H1 (cell line): ENCODE data around the gene DNMT1. TPM values are rescaled to one million over a fixed set of nuclear protein-coding genes. Genes with fewer than 3 reads are reported as not detected.

Experiments used
- CTCF ChIA-PET: fragments of 300-600 bp; sonication (Branson Sonifier 250); formaldehyde crosslinking; loops from one replicate; lab custom pipeline; 2021; ENCODE audit not compliant: partially characterized antibody; lab: Charles Lee
- POLR2A ChIA-PET: fragments of 300-600 bp; sonication (Branson Sonifier 250); formaldehyde crosslinking; loops from one replicate; lab custom pipeline; 2021; ENCODE audit warnings: inconsistent platforms; ENCODE audit not compliant: partially characterized antibody; lab: Charles Lee
- DNase-seq, 2 experiments: peaks; one replicate each; pipeline versions ENCODE4 v3.0.0 to v3.0.0-alpha.2; 2010 to 2022; ENCODE audit warnings: low spot score in 2 of 2, low read depth in 1 of 2, mixed read lengths in 1 of 2
- FAIRE-seq: peaks from 2 replicates; lab custom pipeline; 2011; peaks lifted over from hg19 to GRCh38; lab: Jason Lieb, UNC
- H2AFZ ChIP-seq: 2 replicates; pipeline ENCODE4 v1.8.1; 2012; ENCODE audit warnings: low read length, inconsistent platforms
- H2AK5ac ChIP-seq: 2 replicates; pipeline ENCODE4 v1.6.1; 2013; ENCODE audit warnings: low read depth, low read length
- H2BK120ac ChIP-seq: replicated peaks from 2 replicates; pipeline ENCODE3; 2013; ENCODE audit warnings: low read depth, low read length, inconsistent platforms
- H2BK12ac ChIP-seq: 2 replicates; pipeline ENCODE4 v1.6.1; 2013; ENCODE audit warnings: low read depth, low read length
- H2BK15ac ChIP-seq: 2 replicates; pipeline ENCODE4 v1.6.1; 2013; ENCODE audit warnings: low read length
- H2BK20ac ChIP-seq: 2 replicates; pipeline ENCODE4 v1.6.1; 2013; ENCODE audit warnings: low read length
- H2BK5ac ChIP-seq: 2 replicates; pipeline ENCODE4 v1.6.1; 2013; ENCODE audit warnings: low read depth, low read length
- H3K14ac ChIP-seq: 2 replicates; pipeline ENCODE4 v1.6.1; 2013; ENCODE audit warnings: inconsistent platforms; ENCODE audit not compliant: insufficient read length
- H3K18ac ChIP-seq: 2 replicates; pipeline ENCODE4 v1.6.1; 2013; ENCODE audit warnings: low read length; ENCODE audit errors: extremely low read depth
- H3K23ac ChIP-seq: 2 replicates; pipeline ENCODE4 v1.6.1; 2013; ENCODE audit warnings: inconsistent platforms; ENCODE audit not compliant: insufficient read length
- H3K23me2 ChIP-seq: 2 replicates; pipeline ENCODE4 v1.6.1; 2013; ENCODE audit warnings: low read depth, low read length
- H3K27ac ChIP-seq: 2 replicates; pipeline ENCODE4 v1.6.1; 2011; ENCODE audit warnings: low read depth, low read length, inconsistent platforms
- H3K27me3 ChIP-seq, 4 experiments: replicated peaks in 1 of 4; 1 replicate in 1 of 4; 2 replicates in 3 of 4; pipeline versions ENCODE4 v1.6.1 to v1.8.1; 2011 to 2013; ENCODE audit warnings: low read length in 3 of 4, mild to moderate bottlenecking in 3 of 4, inconsistent platforms in 2 of 4, mixed read lengths in 2 of 4, moderate library complexity in 1 of 4; ENCODE audit not compliant: control insufficient read depth in 3 of 4, insufficient read depth in 3 of 4; ENCODE audit errors: extremely low read depth in 1 of 4
- H3K36me3 ChIP-seq, 4 experiments: 2 replicates each; pipeline versions ENCODE4 v1.6.1 to v1.8.1; 2011 to 2013; ENCODE audit warnings: mild to moderate bottlenecking in 4 of 4, low read length in 3 of 4, moderate library complexity in 2 of 4, control low read depth in 1 of 4, inconsistent platforms in 1 of 4; ENCODE audit not compliant: insufficient read depth in 4 of 4, control insufficient read depth in 2 of 4
- H3K4ac ChIP-seq: replicated peaks from 2 replicates; pipeline ENCODE3; 2013; ENCODE audit warnings: low read length, low read depth, mixed read lengths, inconsistent platforms; ENCODE audit not compliant: insufficient read length
- H3K4me1 ChIP-seq, 4 experiments: replicated peaks in 1 of 4; 1 replicate in 1 of 4; 2 replicates in 3 of 4; pipeline versions ENCODE4 v1.6.1 to v1.8.1; 2011 to 2013; ENCODE audit warnings: low read length in 3 of 4, inconsistent platforms in 2 of 4, mixed read lengths in 1 of 4; ENCODE audit not compliant: insufficient read depth in 4 of 4, control insufficient read depth in 3 of 4
- H3K4me2 ChIP-seq, 2 experiments: 2 replicates each; pipeline versions ENCODE4 v1.6.1 to v1.8.1; 2011 to 2013; ENCODE audit warnings: low read depth in 2 of 2, low read length in 2 of 2, control low read depth in 1 of 2, inconsistent platforms in 1 of 2, mild to moderate bottlenecking in 1 of 2; ENCODE audit not compliant: insufficient read depth in 1 of 2
- H3K4me3 ChIP-seq, 4 experiments: fragments of 200-600, 300-600 bp in 1 of 4; sonication (generic), shearing (Covaris generic), sonication (Bioruptor Twin) in 1 of 4; 2 replicates each; pipeline versions ENCODE4 v1.5.1 to v1.8.1; 2011 to 2016; ENCODE audit warnings: low read length in 4 of 4, low read depth in 3 of 4, control low read depth in 2 of 4, inconsistent platforms in 2 of 4, mild to moderate bottlenecking in 2 of 4, mixed read lengths in 1 of 4, moderate library complexity in 1 of 4; ENCODE audit not compliant: insufficient read depth in 2 of 4; ENCODE audit errors: extremely low read depth in 1 of 4
- H3K56ac ChIP-seq: replicated peaks from 2 replicates; pipeline ENCODE3; 2013; ENCODE audit warnings: low read depth, mild to moderate bottlenecking, mixed read lengths, low read length, inconsistent platforms; ENCODE audit not compliant: insufficient read length
- H3K79me1 ChIP-seq: 2 replicates; pipeline ENCODE4 v1.6.1; 2013; ENCODE audit warnings: low read depth, low read length, control low read depth
- H3K79me2 ChIP-seq, 2 experiments: 2 replicates each; pipeline versions ENCODE4 v1.6.1 to v1.8.1; 2012 to 2013; ENCODE audit warnings: low read length in 2 of 2, mild to moderate bottlenecking in 2 of 2, inconsistent platforms in 1 of 2; ENCODE audit not compliant: insufficient read depth in 2 of 2, control insufficient read depth in 1 of 2
- H3K9ac ChIP-seq, 4 experiments: replicated peaks in 1 of 4; 1 replicate in 1 of 4; 2 replicates in 3 of 4; pipeline versions ENCODE4 v1.6.1 to v1.8.1; 2011 to 2013; ENCODE audit warnings: low read depth in 3 of 4, low read length in 3 of 4, control low read depth in 2 of 4, mild to moderate bottlenecking in 2 of 4, moderate library complexity in 2 of 4, inconsistent platforms in 1 of 4; ENCODE audit errors: extremely low read depth in 1 of 4
- H3K9me3 ChIP-seq, 2 experiments: 2 replicates each; pipeline versions ENCODE4 v1.6.1 to v1.8.1; 2012 to 2013; ENCODE audit warnings: mild to moderate bottlenecking in 2 of 2, moderate library complexity in 2 of 2, control low read depth in 1 of 2, inconsistent platforms in 1 of 2, low read depth in 1 of 2, low read length in 1 of 2, mixed read lengths in 1 of 2; ENCODE audit not compliant: insufficient read depth in 2 of 2
- H4K20me1 ChIP-seq, 2 experiments: replicated peaks in 1 of 2; 2 replicates each; pipeline versions ENCODE3 to v1.8.1; 2011 to 2013; ENCODE audit warnings: inconsistent platforms in 2 of 2, low read length in 2 of 2, mild to moderate bottlenecking in 1 of 2; ENCODE audit not compliant: insufficient read depth in 2 of 2, control insufficient read depth in 1 of 2
- H4K5ac ChIP-seq: 2 replicates; pipeline ENCODE4 v1.6.1; 2013; ENCODE audit warnings: low read length, low read depth, mixed read lengths, inconsistent platforms; ENCODE audit not compliant: insufficient read length
- H4K8ac ChIP-seq: 2 replicates; pipeline ENCODE4 v1.8.0; 2013; ENCODE audit warnings: mild to moderate bottlenecking, moderate library complexity, low read length, inconsistent platforms; ENCODE audit not compliant: insufficient read depth; ENCODE audit errors: extremely low read depth
- H4K91ac ChIP-seq: replicated peaks from 2 replicates; pipeline ENCODE3; 2013; ENCODE audit warnings: low read length, mixed read lengths, inconsistent platforms; ENCODE audit not compliant: insufficient read length
- HDAC2 ChIP-seq, 2 experiments: fragments of 300-600 bp in 1 of 2; sonication (generic) in 1 of 2; IDR thresholded peaks; 2 replicates each; pipeline ENCODE4 v1.6.1; 2011 to 2012; ENCODE audit warnings: low read depth in 2 of 2, low read length in 2 of 2, mild to moderate bottlenecking in 2 of 2, moderate library complexity in 2 of 2, borderline replicate concordance in 1 of 2, inconsistent platforms in 1 of 2
- WGBS, 2 experiments: shearing (Covaris generic) in 1 of 2; methylation state at CpG; one replicate each; pipeline versions ENCODE4 v1.1.6 to v1.1.7; 2013 to 2015; ENCODE audit warnings: low lambda C conversion rate in 2 of 2, mixed read lengths in 2 of 2, inconsistent platforms in 1 of 2, low coverage in 1 of 2, missing lambda C conversion rate in 1 of 2; ENCODE audit not compliant: insufficient replicate concordance in 2 of 2, insufficient coverage in 1 of 2, insufficient read length in 1 of 2; ENCODE audit errors: extremely low coverage in 1 of 2, missing lambda C conversion rate in 1 of 2; 5-methylcytosine and 5-hydroxymethylcytosine counted together
- polyA plus RNA-seq, 7 experiments: library from polyadenylated mRNA; depleted of rRNA in 3 of 7; stranded (reverse) in 5 of 7; unstranded in 2 of 7; fragments of >200 nt in 5 of 7; fragments of 200-250 nt in 2 of 7; gene quantifications; 1 replicate in 5 of 7; 2 replicates in 1 of 7; 4 replicates in 1 of 7; pipeline versions ENCODE4 v1.2.1 to v1.2.3, GENCODE V29; 2011 to 2013; ENCODE audit warnings: missing spikeins in 2 of 7, mixed read lengths in 2 of 7
- total RNA-seq: library from RNA; stranded (reverse); fragmentation: NEBNext Ultra II Directional; extraction: Animal tissue kit (Norgen Biotek cat#: 25700); gene quantifications from 2 replicates; pipeline ENCODE4 v1.2.1, GENCODE V29; 2021

DNMT1 gene
- total and polyA plus RNA-seq, 2 of the 8 experiments (the other 6 are each of a cell fraction or from before 2014, with no cell fraction given): 101 to 210 TPM

GRCh38 chr19:10182076-10182475, 12.7 kb downstream of the DNMT1 start:
- Histone ChIP-seq H3K9ac (no peak overlapping the region), H2AK5ac (no peak overlapping the region), H2AFZ (no peak overlapping the region), H2BK15ac (no peak overlapping the region), H3K4ac (no peak overlapping the region), H4K91ac (no peak overlapping the region), H3K4me1 (no peaks in the 10 kb centered on the region), H3K4me2 (no peak overlapping the region), H4K5ac (no peak overlapping the region), H3K14ac (no peak overlapping the region), H2BK5ac (no peak overlapping the region), H3K9me3 (no peaks in the 10 kb centered on the region), H3K4me3 (no peak overlapping the region), H3K79me1 (no peaks in the 10 kb centered on the region; the same call in 1 of the 2 replicates), H3K27ac (no peak overlapping the region), H4K8ac (no peak overlapping the region), H2BK20ac (no peak overlapping the region), H2BK12ac (no peak overlapping the region), H2BK120ac (no peak overlapping the region), H3K27me3 (no peaks in the 10 kb centered on the region), H3K36me3 (peaks cover 13 to 47% (median 36%) of the 10 kb centered on the region in 4 experiments; a peak in 7 of 8 replicates), H3K23me2 (no peaks in the 10 kb centered on the region), H4K20me1 (peaks cover 9 to 19% of the 10 kb centered on the region in 2 experiments), H3K18ac (no peak overlapping the region), H3K79me2 (peaks cover 4 to 46% of the 10 kb centered on the region in 2 experiments), H3K23ac (no peak overlapping the region), H3K56ac (no peak overlapping the region)
- ChIA-PET POLR2A (interaction anchor here (0.9 to 1.3 kb wide), 4 partner anchors 7 to 34 kb away, joined by 3 to 4 read pairs (median 4); no protein-coding TSS in a partner anchor), CTCF (interaction anchor here (0.6 to 4.4 kb wide), 9 partner anchors 16 to 133 kb away, joined by 3 to 22 read pairs (median 3); no protein-coding TSS in a partner anchor)
- FAIRE-seq: no peak
- whole genome bisulfite sequencing, 2 experiments: 93% methylated on average over 1 of the region's 1 CpG; no CpG with 5 or more reads in 1 of the 2 experiments
- DNase-seq: no peak
- TF ChIP-seq HDAC2 (IDR thresholded peaks at IDR 0.05; ENCODE audit: borderline replicate concordance in 1 of 2, low read depth in 2 of 2, low read length in 2 of 2): no peak
